ENCODE results near the gene DGKK.
"Not testable (repeated sequence)": the region's sequence is repeated elsewhere in the genome, so short reads cannot be mapped to it uniquely, and the experiment has no call there.

Gene DGKK

GRCh38 chrX:50381729-50382415 is 88.8 kb downstream of the DGKK start:
- TF ChIP-seq, protein P1, sequence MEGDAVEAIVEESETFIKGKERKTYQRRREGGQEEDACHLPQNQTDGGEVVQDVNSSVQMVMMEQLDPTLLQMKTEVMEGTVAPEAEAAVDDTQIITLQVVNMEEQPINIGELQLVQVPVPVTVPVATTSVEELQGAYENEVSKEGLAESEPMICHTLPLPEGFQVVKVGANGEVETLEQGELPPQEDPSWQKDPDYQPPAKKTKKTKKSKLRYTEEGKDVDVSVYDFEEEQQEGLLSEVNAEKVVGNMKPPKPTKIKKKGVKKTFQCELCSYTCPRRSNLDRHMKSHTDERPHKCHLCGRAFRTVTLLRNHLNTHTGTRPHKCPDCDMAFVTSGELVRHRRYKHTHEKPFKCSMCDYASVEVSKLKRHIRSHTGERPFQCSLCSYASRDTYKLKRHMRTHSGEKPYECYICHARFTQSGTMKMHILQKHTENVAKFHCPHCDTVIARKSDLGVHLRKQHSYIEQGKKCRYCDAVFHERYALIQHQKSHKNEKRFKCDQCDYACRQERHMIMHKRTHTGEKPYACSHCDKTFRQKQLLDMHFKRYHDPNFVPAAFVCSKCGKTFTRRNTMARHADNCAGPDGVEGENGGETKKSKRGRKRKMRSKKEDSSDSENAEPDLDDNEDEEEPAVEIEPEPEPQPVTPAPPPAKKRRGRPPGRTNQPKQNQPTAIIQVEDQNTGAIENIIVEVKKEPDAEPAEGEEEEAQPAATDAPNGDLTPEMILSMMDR (conservative IDR thresholded peaks at IDR 0.05; ENCODE audit: low read length), result no peak
- no peak for DNase-seq (ENCODE audit: low read depth)
- H3K4me3 ChIP-seq (ENCODE audit: low read length), result no peak overlapping the region

GRCh38 chrX:50375481-50376267 is 95.0 kb downstream of the DGKK start:
- TF ChIP-seq, protein P1 (conservative IDR thresholded peaks at IDR 0.05; ENCODE audit: low read length), result no peak
- DNase-seq (ENCODE audit: low read depth), result no peak
- H3K4me3 ChIP-seq (ENCODE audit: low read length), result no peak overlapping the region

- no peak overlapping the region for H3K4me3 ChIP-seq (ENCODE audit: low read length)
- TF ChIP-seq, protein P1 (conservative IDR thresholded peaks at IDR 0.05; ENCODE audit: low read length), result no peak
- DNase-seq (ENCODE audit: low read depth), result no peak
These were observed 97.7 kb downstream of the DGKK start for GRCh38 chrX:50372966-50373365.

- TF ChIP-seq, protein P1 (conservative IDR thresholded peaks at IDR 0.05; ENCODE audit: low read length), result no peak
- DNase-seq (ENCODE audit: low read depth), result no peak
- H3K4me3 ChIP-seq (ENCODE audit: low read length), result no peak overlapping the region
These were observed 126.7 kb downstream of the DGKK start for GRCh38 chrX:50343917-50344316.

DNA sequence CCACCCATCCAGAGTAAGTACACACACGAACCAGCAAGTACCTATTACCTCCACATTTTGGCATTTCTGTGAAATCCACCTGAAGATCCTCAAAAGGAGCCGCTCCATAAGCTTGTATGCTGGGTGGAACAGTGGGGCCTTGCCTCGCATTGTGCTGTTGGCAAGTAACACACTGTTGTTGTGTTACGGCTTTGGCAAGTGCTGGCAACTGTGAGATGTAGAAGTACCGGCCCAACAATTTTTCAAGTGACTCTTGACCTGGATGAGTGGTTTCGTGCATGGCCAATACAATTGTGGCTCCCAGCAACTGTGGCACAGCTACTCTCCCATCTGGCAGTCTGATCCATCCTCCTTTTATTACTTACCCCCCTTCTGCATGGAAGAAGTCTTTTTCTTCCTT is 137.3 kb downstream of the DGKK start:
- no peak overlapping the region for H3K4me3 ChIP-seq (ENCODE audit: low read length)
- TF ChIP-seq, protein P1 (conservative IDR thresholded peaks at IDR 0.05; ENCODE audit: low read length), result no peak
- DNase-seq (ENCODE audit: low read depth), result no peak

GRCh38 chrX:50332668-50333067 is 138.0 kb downstream of the DGKK start:
- DNase-seq (ENCODE audit: low read depth); H3K4me3 ChIP-seq (ENCODE audit: low read length): not testable (repeated sequence)

DNA sequence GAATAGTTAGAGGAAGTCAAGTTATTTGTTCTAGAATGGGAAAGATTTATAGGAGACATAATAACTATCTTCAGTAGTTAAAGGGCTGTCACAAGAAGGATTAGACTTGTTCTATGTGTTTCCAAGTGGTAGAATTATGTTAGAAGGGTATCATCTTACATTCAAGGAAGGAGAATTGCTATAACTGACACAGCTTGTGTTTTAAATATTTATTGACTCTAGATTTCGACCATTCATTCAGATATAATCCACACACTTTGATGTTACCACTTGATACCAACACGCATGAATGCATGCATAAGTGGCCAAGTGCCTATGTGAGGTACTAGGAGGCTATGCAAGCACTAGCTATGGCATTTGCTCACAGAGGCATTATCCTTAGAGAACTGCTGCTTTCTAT is 143.4 kb downstream of the DGKK start:
- DNase-seq (ENCODE audit: low read depth), result no peak
- TF ChIP-seq, protein P1 (conservative IDR thresholded peaks at IDR 0.05; ENCODE audit: low read length), result no peak
- no peak overlapping the region for H3K4me3 ChIP-seq (ENCODE audit: low read length)
